ENCODE results near the gene KCNK16. TPM values are rescaled to one million over a fixed set of nuclear protein-coding genes. Genes with fewer than 3 reads are reported as not detected.

KCNK16 gene
- total and polyA plus RNA-seq, 2 of the 4 experiments (the other 2 are of a cell fraction) = not detected

DNA sequence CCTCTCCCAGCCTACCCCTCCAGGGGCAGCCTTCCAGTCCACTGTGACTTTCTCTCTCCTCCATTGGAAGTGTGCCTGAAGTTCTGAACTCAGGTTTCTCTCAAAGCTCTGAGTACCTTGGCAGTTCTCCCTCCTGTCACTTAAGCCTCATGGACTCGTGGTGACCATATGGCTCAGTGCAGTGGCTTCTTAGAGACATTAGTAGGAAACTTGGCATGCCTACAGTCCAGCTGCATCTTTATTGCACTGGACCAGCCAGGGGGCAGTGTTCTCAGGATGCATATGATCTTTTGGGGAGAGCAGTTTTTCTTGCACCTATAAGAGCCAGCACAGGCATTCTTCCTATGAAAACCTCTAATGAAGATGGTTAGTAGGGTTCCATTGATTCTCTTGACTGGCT is 47.5 kb upstream of the KCNK16 start:
- H3K56ac ChIP-seq (ENCODE audit: extremely low read depth, insufficient read depth, low read length) = no peak overlapping the region
- dilution Hi-C loops (cut with HindIII; ENCODE audit: low sequenced_read_pairs, unreplicated experiment) = no loop called here
- H2BK5ac ChIP-seq (ENCODE audit: low read depth, low read length, poor library complexity, severe bottlenecking) = no peak overlapping the region
- H3K4me2 ChIP-seq (ENCODE audit: low read depth, low read length) = no peak overlapping the region
- no peak overlapping the region for H4K91ac ChIP-seq (ENCODE audit: insufficient read depth, low read depth, low read length)
- ATAC-seq (ENCODE audit: low read depth) (no peak), DNase-seq (no peak)
- no peaks in the 10 kb centered on the region for H3K36me3 ChIP-seq (ENCODE audit: control insufficient read depth, insufficient read depth, low read length)
- no peak overlapping the region for H3K14ac ChIP-seq (replicated peaks; ENCODE audit: low read depth, low read length)
- H2AK5ac ChIP-seq (ENCODE audit: low read depth, low read length) = no peak overlapping the region
- H3K4me3 ChIP-seq (ENCODE audit: insufficient read depth, low read depth, low read length) = no peak overlapping the region
- no peak overlapping the region for H2BK15ac ChIP-seq (ENCODE audit: low read depth, low read length)
- WGBS, 2 experiments (ENCODE audit: extremely low coverage in 2 of 2, insufficient read length in 1 of 2) = no CpG with 5 or more reads among the region's 1 CpG
- intact Hi-C loops (cut with micrococcal nuclease) = no loop called here
- no peak overlapping the region for H3K18ac ChIP-seq (ENCODE audit: low read depth, low read length)
- H4K8ac ChIP-seq (ENCODE audit: low read depth in 2 of 2, low read length in 2 of 2) = no peak overlapping the region
- H3K4me1 ChIP-seq (ENCODE audit: control insufficient read depth, insufficient read depth, low read length) = no peaks in the 10 kb centered on the region; the same call in 1 of the 2 replicates
- H3K9me3 ChIP-seq (ENCODE audit: control insufficient read depth, insufficient read depth, low read length) = no peaks in the 10 kb centered on the region
- H3K27me3 ChIP-seq (ENCODE audit: control insufficient read depth, insufficient read depth, low read length) = no peaks in the 10 kb centered on the region
- H3K27ac ChIP-seq (ENCODE audit: insufficient read depth, low read length) = no peak overlapping the region
- in situ Hi-C loops (cut with MboI; ENCODE audit: low sequenced_read_pairs) = loop anchor here (10.0 to 25.0 kb wide), 3 partner anchors 515 to 1667 kb away; partner anchors contain the start of genes TSPO2 and UNC5CL
- H4K5ac ChIP-seq (ENCODE audit: low read depth, low read length) = no peak overlapping the region
- H3K9me1 ChIP-seq (ENCODE audit: insufficient read depth, low read length) = no peaks in the 10 kb centered on the region
- no peak overlapping the region for H2AFZ ChIP-seq (replicated peaks; ENCODE audit: low read length, poor library complexity)
- H3K4ac ChIP-seq (ENCODE audit: low read depth, low read length) = no peak overlapping the region
- H3K23ac ChIP-seq (ENCODE audit: low read depth, low read length) = no peak overlapping the region
- TF ChIP-seq, protein P1, sequence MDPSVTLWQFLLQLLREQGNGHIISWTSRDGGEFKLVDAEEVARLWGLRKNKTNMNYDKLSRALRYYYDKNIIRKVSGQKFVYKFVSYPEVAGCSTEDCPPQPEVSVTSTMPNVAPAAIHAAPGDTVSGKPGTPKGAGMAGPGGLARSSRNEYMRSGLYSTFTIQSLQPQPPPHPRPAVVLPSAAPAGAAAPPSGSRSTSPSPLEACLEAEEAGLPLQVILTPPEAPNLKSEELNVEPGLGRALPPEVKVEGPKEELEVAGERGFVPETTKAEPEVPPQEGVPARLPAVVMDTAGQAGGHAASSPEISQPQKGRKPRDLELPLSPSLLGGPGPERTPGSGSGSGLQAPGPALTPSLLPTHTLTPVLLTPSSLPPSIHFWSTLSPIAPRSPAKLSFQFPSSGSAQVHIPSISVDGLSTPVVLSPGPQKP (IDR thresholded peaks at IDR 0.05; ENCODE audit: borderline replicate concordance, low read depth, low read length) = no peak
- TF ChIP-seq USF2 (IDR thresholded peaks at IDR 0.05; ENCODE audit: low read depth, low read length) (no peak), CEBPB (IDR thresholded peaks at IDR 0.05; ENCODE audit: low read depth, low read length) (no peak), RAD21 (IDR thresholded peaks at IDR 0.05; ENCODE audit: low read length) (no peak), NFE2L2 (IDR thresholded peaks at IDR 0.05; ENCODE audit: low read depth, low read length) (no peak)
- ChIA-PET CTCF (no interaction called here), POLR2A (ENCODE audit: unreplicated experiment) (no interaction called here)
- H3K9ac ChIP-seq (ENCODE audit: low read depth, low read length) = no peak overlapping the region
- no peak overlapping the region for H2AK9ac ChIP-seq (replicated peaks; ENCODE audit: low read depth, low read length, poor library complexity)
- H2BK20ac ChIP-seq (ENCODE audit: low read depth, low read length) = no peak overlapping the region
- no peaks in the 10 kb centered on the region for H3K79me1 ChIP-seq (ENCODE audit: low read depth in 1 of 2, low read length in 2 of 2)
- no peaks in the 10 kb centered on the region for H4K20me1 ChIP-seq (ENCODE audit: insufficient read depth, low read length)
- BruUV-seq (replicated peaks) = no TSS peak
- no peak overlapping the region for H2BK120ac ChIP-seq (ENCODE audit: low read depth, low read length)

All from IMR-90 (cell line).